SK-N-MC (cell line): ENCODE measurements around the gene CYP19A1.

Source experiments
- EZH2 ChIP-seq: fragments of 200-600 bp; sonication (generic); IDR thresholded peaks from one replicate; pipeline ENCODE4 v1.6.1; 2017; ENCODE audit warnings: antibody characterized with exemption
- FOXP2 ChIP-seq: optimal IDR thresholded peaks from 2 replicates; pipeline ENCODE3; 2011; ENCODE audit warnings: mild to moderate bottlenecking, moderate library complexity; ENCODE audit not compliant: insufficient read depth; ENCODE audit errors: extremely low read length, control extremely low read depth
- POLR2AphosphoS5 ChIP-seq: IDR thresholded peaks from 2 replicates; pipeline ENCODE4 v1.6.1; 2012; ENCODE audit warnings: mild to moderate bottlenecking, low read depth, low read length, borderline replicate concordance

GRCh38 chr15:51328926-51329325 is 9.5 kb downstream of the CYP19A1 start:
- TF ChIP-seq EZH2 (no peak), POLR2AphosphoS5 (no peak), FOXP2 (no peak)
